Stimulated activated naive CD8-positive, alpha-beta T cell treated with anti-CD3 and anti-CD28 coated beads, Interleukin-15, Interleukin-2, amounts not matched to agents 100 ng/mL and 50 ng/mL, for 24 hours (primary cell): ENCODE data around the gene CBLC.
"Not testable (repeated sequence)": the region's sequence is repeated elsewhere in the genome, so short reads cannot be mapped to it uniquely, and the experiment has no call there.

Experiments
- H3K27ac Mint-ChIP-seq: one replicate; pipeline ENCODE4 v1.8.0; 2021; ENCODE audit warnings: mild to moderate bottlenecking, mixed read lengths
- H3K27me3 Mint-ChIP-seq: one replicate; pipeline ENCODE4 v1.8.0; 2021; ENCODE audit warnings: mixed read lengths
- H3K36me3 Mint-ChIP-seq: one replicate; pipeline ENCODE4 v1.8.0; 2021; ENCODE audit warnings: low read depth, mixed read lengths
- H3K4me1 Mint-ChIP-seq: one replicate; pipeline ENCODE4 v1.8.0; 2021; ENCODE audit warnings: low read depth, mixed read lengths
- H3K4me3 Mint-ChIP-seq: one replicate; pipeline ENCODE4 v1.8.0; 2021; ENCODE audit warnings: mild to moderate bottlenecking, mixed read lengths
- H3K9me3 Mint-ChIP-seq: one replicate; pipeline ENCODE4 v1.8.0; 2021; ENCODE audit warnings: mixed read lengths

Gene CBLC

GRCh38 chr19:44813070-44813840, 35.6 kb downstream of the CBLC start:
- Mint-ChIP-seq H3K27me3 (peaks cover 5% of the 10 kb centered on the region), H3K36me3 (no peaks in the 10 kb centered on the region), H3K9me3 (no peaks in the 10 kb centered on the region), H3K4me1 (no peaks in the 10 kb centered on the region), H3K27ac (no peak overlapping the region), H3K4me3 (no peak overlapping the region)

- Mint-ChIP-seq H3K36me3 (no peaks in the 10 kb centered on the region), H3K4me1 (no peaks in the 10 kb centered on the region), H3K4me3 (no peak overlapping the region), H3K27ac (no peak overlapping the region), H3K27me3 (peaks cover 5% of the 10 kb centered on the region), H3K9me3 (no peaks in the 10 kb centered on the region)
Measured at GRCh38 chr19:44813841-44814470, 36.3 kb downstream of the CBLC start.

GRCh38 chr19:44814517-44814916, 36.8 kb downstream of the CBLC start:
- H3K4me3 Mint-ChIP-seq, result no peak overlapping the region
- H3K36me3 Mint-ChIP-seq, result no peaks in the 10 kb centered on the region
- peaks cover under 1% of the 10 kb centered on the region for H3K27me3 Mint-ChIP-seq
- H3K9me3 Mint-ChIP-seq, result no peaks in the 10 kb centered on the region
- H3K27ac Mint-ChIP-seq, result no peak overlapping the region
- H3K4me1 Mint-ChIP-seq, result no peaks in the 10 kb centered on the region

- Mint-ChIP-seq H3K9me3 (no peaks in the 10 kb centered on the region), H3K36me3 (no peaks in the 10 kb centered on the region), H3K4me3 (no peak overlapping the region), H3K4me1 (no peaks in the 10 kb centered on the region), H3K27ac (no peak overlapping the region), H3K27me3 (no peaks in the 10 kb centered on the region)
Measured at GRCh38 chr19:44816301-44816700, 38.6 kb downstream of the CBLC start.

GRCh38 chr19:44817725-44818465, 40.2 kb downstream of the CBLC start:
- Mint-ChIP-seq H3K4me1 (no peaks in the 10 kb centered on the region), H3K9me3 (no peaks in the 10 kb centered on the region), H3K4me3 (no peak overlapping the region), H3K27ac (no peak overlapping the region), H3K27me3 (no peaks in the 10 kb centered on the region), H3K36me3 (no peaks in the 10 kb centered on the region)

- H3K4me1 Mint-ChIP-seq, result no peaks in the 10 kb centered on the region
- H3K27me3 Mint-ChIP-seq, result no peaks in the 10 kb centered on the region
- H3K36me3 Mint-ChIP-seq, result no peaks in the 10 kb centered on the region
- no peak overlapping the region for H3K4me3 Mint-ChIP-seq
- no peak overlapping the region for H3K27ac Mint-ChIP-seq
- no peaks in the 10 kb centered on the region for H3K9me3 Mint-ChIP-seq
Measured at GRCh38 chr19:44818466-44819031, 40.9 kb downstream of the CBLC start.

- no peak overlapping the region for H3K4me3 Mint-ChIP-seq
- no peaks in the 10 kb centered on the region for H3K9me3 Mint-ChIP-seq
- no peak overlapping the region for H3K27ac Mint-ChIP-seq
Measured at GRCh38 chr19:44819246-44819832, 41.6 kb downstream of the CBLC start.

GRCh38 chr19:44820648-44821609, 43.2 kb downstream of the CBLC start:
- H3K4me1 Mint-ChIP-seq, result no peaks in the 10 kb centered on the region
- H3K4me3 Mint-ChIP-seq, result no peak overlapping the region
- H3K27me3 Mint-ChIP-seq, result no peaks in the 10 kb centered on the region
- no peak overlapping the region for H3K27ac Mint-ChIP-seq
- H3K9me3 Mint-ChIP-seq, result no peaks in the 10 kb centered on the region
- no peaks in the 10 kb centered on the region for H3K36me3 Mint-ChIP-seq

More at GRCh38 chr19:44819246-44819832, 41.6 kb downstream of the CBLC start:
- no peaks in the 10 kb centered on the region for H3K4me1 Mint-ChIP-seq
- no peaks in the 10 kb centered on the region for H3K27me3 Mint-ChIP-seq
- H3K36me3 Mint-ChIP-seq, result no peaks in the 10 kb centered on the region

GRCh38 chr19:44822177-44822576, 44.5 kb downstream of the CBLC start:
- Mint-ChIP-seq H3K4me3 (no peak overlapping the region), H3K36me3 (no peaks in the 10 kb centered on the region), H3K9me3 (no peaks in the 10 kb centered on the region), H3K27ac (no peak overlapping the region), H3K4me1 (no peaks in the 10 kb centered on the region), H3K27me3 (peaks cover 2% of the 10 kb centered on the region)

- Mint-ChIP-seq H3K4me1 (no peaks in the 10 kb centered on the region), H3K36me3 (no peaks in the 10 kb centered on the region), H3K27me3 (peaks cover 4% of the 10 kb centered on the region), H3K27ac (no peak overlapping the region), H3K4me3 (no peak overlapping the region), H3K9me3 (no peaks in the 10 kb centered on the region)
Measured at GRCh38 chr19:44822670-44823372, 45.1 kb downstream of the CBLC start.

- no peak overlapping the region for H3K4me3 Mint-ChIP-seq
- H3K4me1 Mint-ChIP-seq, result no peaks in the 10 kb centered on the region
- peaks cover 4% of the 10 kb centered on the region for H3K27me3 Mint-ChIP-seq
- H3K36me3 Mint-ChIP-seq, result no peaks in the 10 kb centered on the region
- no peaks in the 10 kb centered on the region for H3K9me3 Mint-ChIP-seq
- no peak overlapping the region for H3K27ac Mint-ChIP-seq
Measured at GRCh38 chr19:44823373-44823698, 45.6 kb downstream of the CBLC start.

- H3K9me3 Mint-ChIP-seq, result no peaks in the 10 kb centered on the region
- H3K36me3 Mint-ChIP-seq, result no peaks in the 10 kb centered on the region
- H3K4me3 Mint-ChIP-seq, result no peak overlapping the region
- no peaks in the 10 kb centered on the region for H3K4me1 Mint-ChIP-seq
- H3K27ac Mint-ChIP-seq, result no peak overlapping the region
- H3K27me3 Mint-ChIP-seq, result peaks cover 4% of the 10 kb centered on the region
Measured at GRCh38 chr19:44824761-44825160, 47.1 kb downstream of the CBLC start.

- not testable (repeated sequence) for H3K4me1 Mint-ChIP-seq, H3K27ac Mint-ChIP-seq, H3K36me3 Mint-ChIP-seq, H3K27me3 Mint-ChIP-seq, H3K4me3 Mint-ChIP-seq, H3K9me3 Mint-ChIP-seq
Measured at GRCh38 chr19:44832875-44833274, 55.2 kb downstream of the CBLC start.

- not testable (repeated sequence) for H3K4me3 Mint-ChIP-seq, H3K9me3 Mint-ChIP-seq, H3K27ac Mint-ChIP-seq, H3K27me3 Mint-ChIP-seq, H3K4me1 Mint-ChIP-seq, H3K36me3 Mint-ChIP-seq
Measured at GRCh38 chr19:44834399-44834798, 56.7 kb downstream of the CBLC start.
